ENCODE data around the gene CCDC178. TPM values are rescaled to one million over a fixed set of nuclear protein-coding genes. Genes with fewer than 3 reads are reported as not detected.

CCDC178 gene
- total RNA-seq, 1 donor, result 0.72 TPM

DNA sequence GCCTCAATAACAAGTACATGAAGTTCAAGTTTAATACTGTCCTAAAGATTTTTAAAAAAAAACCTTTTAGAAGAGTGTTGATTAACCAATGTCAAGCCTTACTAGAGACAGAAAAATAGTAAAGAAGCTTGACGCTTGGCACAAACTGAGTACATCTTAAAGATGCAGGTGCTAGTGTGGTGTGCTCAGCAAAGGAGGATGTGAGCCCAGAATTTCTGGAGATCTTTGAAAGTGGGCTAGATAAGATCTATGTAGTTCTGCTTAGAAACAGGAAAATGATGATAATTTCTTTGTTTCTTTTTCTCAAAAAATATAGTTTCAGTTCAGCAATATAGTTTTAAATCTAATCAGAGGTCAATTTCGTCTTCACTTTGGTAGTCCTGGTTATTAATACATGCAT lies 549.4 kb downstream of the CCDC178 start:
- TF ChIP-seq, protein P1, sequence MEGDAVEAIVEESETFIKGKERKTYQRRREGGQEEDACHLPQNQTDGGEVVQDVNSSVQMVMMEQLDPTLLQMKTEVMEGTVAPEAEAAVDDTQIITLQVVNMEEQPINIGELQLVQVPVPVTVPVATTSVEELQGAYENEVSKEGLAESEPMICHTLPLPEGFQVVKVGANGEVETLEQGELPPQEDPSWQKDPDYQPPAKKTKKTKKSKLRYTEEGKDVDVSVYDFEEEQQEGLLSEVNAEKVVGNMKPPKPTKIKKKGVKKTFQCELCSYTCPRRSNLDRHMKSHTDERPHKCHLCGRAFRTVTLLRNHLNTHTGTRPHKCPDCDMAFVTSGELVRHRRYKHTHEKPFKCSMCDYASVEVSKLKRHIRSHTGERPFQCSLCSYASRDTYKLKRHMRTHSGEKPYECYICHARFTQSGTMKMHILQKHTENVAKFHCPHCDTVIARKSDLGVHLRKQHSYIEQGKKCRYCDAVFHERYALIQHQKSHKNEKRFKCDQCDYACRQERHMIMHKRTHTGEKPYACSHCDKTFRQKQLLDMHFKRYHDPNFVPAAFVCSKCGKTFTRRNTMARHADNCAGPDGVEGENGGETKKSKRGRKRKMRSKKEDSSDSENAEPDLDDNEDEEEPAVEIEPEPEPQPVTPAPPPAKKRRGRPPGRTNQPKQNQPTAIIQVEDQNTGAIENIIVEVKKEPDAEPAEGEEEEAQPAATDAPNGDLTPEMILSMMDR (IDR thresholded peaks at IDR 0.05; ENCODE audit: insufficient read depth, low read length), result no peak
- no peak overlapping the region for H3K4me3 ChIP-seq (ENCODE audit: low read depth, low read length)
- no peak for DNase-seq (ENCODE audit: low read depth)

- TF ChIP-seq, protein P1 (IDR thresholded peaks at IDR 0.05; ENCODE audit: insufficient read depth, low read length), result no peak
- no peak overlapping the region for H3K4me3 ChIP-seq (ENCODE audit: low read depth, low read length)
- DNase-seq (ENCODE audit: low read depth), result no peak
These were observed 550.6 kb downstream of the CCDC178 start for GRCh38 chr18:32889615-32890593.

- no peak overlapping the region for H3K4me3 ChIP-seq (ENCODE audit: low read depth, low read length)
- no peak for DNase-seq (ENCODE audit: low read depth)
- TF ChIP-seq, protein P1 (IDR thresholded peaks at IDR 0.05; ENCODE audit: insufficient read depth, low read length), result no peak
These were observed 552.2 kb downstream of the CCDC178 start for GRCh38 chr18:32888306-32888705.

Other genes starting within 250 kb of the CCDC178 start
- gene ASXL3, start 137.5 kb upstream of the CCDC178 start, total RNA-seq (ENCODE audit: low replicate concordance), result 0.54 TPM in 1 of 2 replicates, not detected in the other